AG10803 (cell line): Measurements from ENCODE around the gene TSPAN14.

ENCODE experiments used
- DNase-seq: peaks from one replicate; pipeline ENCODE4 v3.0.0; 2010; ENCODE audit warnings: low read depth
- H3K4me3 ChIP-seq: 2 replicates; pipeline ENCODE4 v1.5.1; 2011; ENCODE audit warnings: mild to moderate bottlenecking, low read length, control low read depth
- CTCF ChIP-seq: conservative IDR thresholded peaks from 2 replicates; pipeline ENCODE4 v1.5.1; 2011; ENCODE audit warnings: mild to moderate bottlenecking, low read length, control low read depth, inconsistent platforms

Gene TSPAN14

GRCh38 chr10:80515511-80515910, 61.4 kb downstream of the TSPAN14 start:
- TF ChIP-seq CTCF = no peak
- no peak overlapping the region for H3K4me3 ChIP-seq
- no peak for DNase-seq

- H3K4me3 ChIP-seq = no peak overlapping the region
- TF ChIP-seq CTCF = no peak
- no peak for DNase-seq
Measured at GRCh38 chr10:80515941-80516340, 61.8 kb downstream of the TSPAN14 start.

DNA sequence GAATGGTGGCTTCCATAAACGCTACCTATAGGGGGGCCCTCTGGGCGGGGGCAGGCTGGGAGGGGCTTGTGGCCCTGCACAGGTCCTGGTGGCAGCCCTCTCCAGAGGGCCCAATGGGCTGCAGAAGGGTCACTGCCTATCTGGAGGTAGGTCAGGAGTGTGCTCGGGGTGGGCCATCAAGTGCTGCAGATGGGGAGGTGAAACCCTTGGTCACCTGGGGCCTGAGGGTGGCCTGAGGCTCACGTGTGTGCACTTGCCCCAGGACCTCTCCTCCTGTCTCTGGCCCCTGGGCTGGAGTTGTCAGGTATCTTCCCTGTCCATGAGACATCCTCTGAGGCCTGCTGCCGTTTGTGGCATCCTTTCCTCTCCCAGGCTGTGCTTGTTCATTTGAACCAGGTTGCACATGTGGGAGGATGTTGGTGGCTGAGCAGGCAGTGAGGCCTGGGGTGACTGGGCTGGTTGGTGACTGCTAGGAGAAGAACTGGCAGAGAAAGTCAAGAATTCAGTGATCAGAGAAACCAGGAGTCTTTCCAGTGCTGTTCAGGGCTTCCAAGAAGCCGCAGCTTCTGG, 62.5 kb downstream of the TSPAN14 start:
- no peak overlapping the region for H3K4me3 ChIP-seq
- no peak for DNase-seq
- TF ChIP-seq CTCF = no peak

DNA sequence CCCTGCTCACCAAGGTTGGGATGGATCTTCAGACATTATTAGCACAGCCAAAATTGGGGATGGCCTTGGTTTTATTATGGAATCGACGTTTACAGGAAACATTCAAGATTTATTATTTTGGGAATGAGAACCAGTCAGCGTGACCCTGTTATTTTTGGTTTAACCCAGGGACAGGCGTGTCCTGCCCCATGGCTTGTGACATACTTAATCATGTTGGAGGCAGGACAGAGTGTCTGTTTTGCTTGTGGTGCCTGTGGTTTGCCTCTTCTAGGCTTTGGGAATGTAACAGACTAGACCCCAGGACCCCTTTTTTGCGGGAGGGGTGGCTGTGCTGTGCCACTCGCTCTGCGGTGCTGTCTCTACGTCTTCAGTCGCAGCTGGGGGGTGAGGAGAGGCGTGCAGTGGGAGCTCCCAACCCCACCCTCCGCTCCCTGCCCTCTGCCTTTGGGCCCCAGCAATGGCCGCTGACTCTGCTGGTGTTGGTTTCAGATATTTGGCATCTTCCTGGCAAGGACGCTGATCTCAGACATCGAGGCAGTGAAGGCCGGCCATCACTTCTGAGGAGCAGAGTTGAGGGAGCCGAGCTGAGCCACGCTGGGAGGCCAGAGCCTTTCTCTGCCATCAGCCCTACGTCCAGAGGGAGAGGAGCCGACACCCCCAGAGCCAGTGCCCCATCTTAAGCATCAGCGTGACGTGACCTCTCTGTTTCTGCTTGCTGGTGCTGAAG, 63.5 kb downstream of the TSPAN14 start:
- DNase-seq = no peak
- TF ChIP-seq CTCF = no peak
- no peak overlapping the region for H3K4me3 ChIP-seq

- DNase-seq = no peak
- TF ChIP-seq CTCF = no peak
- H3K4me3 ChIP-seq = no peak overlapping the region
Measured at GRCh38 chr10:80518143-80518806, 64.2 kb downstream of the TSPAN14 start.

DNA sequence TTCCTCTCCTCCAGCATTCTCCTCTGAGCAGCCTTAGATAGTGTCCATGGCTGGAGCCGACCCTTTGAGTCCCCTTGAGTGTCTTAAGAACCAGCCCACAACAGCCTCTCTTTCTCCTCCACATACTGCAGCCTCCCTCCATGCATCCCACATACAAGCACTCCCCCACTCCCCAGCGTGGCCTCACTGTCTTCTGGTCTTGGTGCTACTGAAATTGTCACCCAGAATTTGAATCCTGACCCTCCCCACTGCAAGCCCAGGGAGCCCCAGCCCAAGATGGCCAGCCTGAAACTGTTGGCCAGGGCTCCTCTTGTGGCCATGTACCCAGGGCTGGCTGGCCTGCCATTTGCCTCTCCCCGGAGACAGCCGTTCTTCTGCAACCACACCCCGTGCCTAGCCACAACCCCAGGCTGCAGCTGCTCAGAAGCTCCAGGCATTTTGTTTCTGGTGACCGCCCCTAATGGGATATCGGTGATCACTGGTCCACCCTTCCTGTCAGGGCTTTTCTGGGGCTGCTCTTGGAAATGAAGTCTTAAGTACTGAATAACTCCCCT, 64.8 kb downstream of the TSPAN14 start:
- H3K4me3 ChIP-seq = no peak overlapping the region
- DNase-seq = no peak
- TF ChIP-seq CTCF = no peak
